HepG2 (cell line): ENCODE data around the gene CDKN3. TPM values are rescaled to one million over a fixed set of nuclear protein-coding genes. Genes with fewer than 3 reads are reported as not detected.

Experiments used
- ARHGAP35 ChIP-seq: sonication (generic); formaldehyde crosslinking; IDR thresholded peaks from 2 replicates; pipeline ENCODE4 v1.9.0; 2022; ENCODE audit warnings: mild to moderate bottlenecking, inconsistent platforms, moderate library complexity, missing genetic modification reagents, borderline replicate concordance
- ATF5 ChIP-seq: sonication (generic); formaldehyde crosslinking; IDR thresholded peaks from 2 replicates; pipeline ENCODE4 v1.4.0; 2020; ENCODE audit warnings: mild to moderate bottlenecking, low read depth, missing genetic modification reagents
- CREM ChIP-seq, 2 experiments: sonication (generic) in 1 of 2; formaldehyde crosslinking in 1 of 2; IDR thresholded peaks; 2 replicates each; pipeline versions ENCODE4 v1.4.0 to v1.6.1; 2016 to 2020; ENCODE audit warnings: antibody characterized with exemption in 1 of 2, mild to moderate bottlenecking in 1 of 2, missing genetic modification reagents in 1 of 2
- FOSL1 ChIP-seq: sonication (generic); formaldehyde crosslinking; IDR thresholded peaks from 2 replicates; pipeline ENCODE4 v1.9.0; 2021; ENCODE audit warnings: missing genetic modification reagents, borderline replicate concordance
- MLLT10 ChIP-seq: sonication (generic); formaldehyde crosslinking; IDR thresholded peaks from 2 replicates; pipeline ENCODE4 v1.4.0; 2020; ENCODE audit warnings: missing genetic modification reagents
- RBAK ChIP-seq: sonication (generic); formaldehyde crosslinking; IDR thresholded peaks from 2 replicates; pipeline ENCODE4 v1.5.1; 2020; ENCODE audit warnings: mild to moderate bottlenecking, missing genetic modification reagents
- RELA ChIP-seq: sonication (generic); formaldehyde crosslinking; IDR thresholded peaks from 2 replicates; pipeline ENCODE4 v1.4.0; 2020; ENCODE audit warnings: missing genetic modification reagents
- SRSF9 ChIP-seq: fragments of 200-400 bp; formaldehyde crosslinking; IDR thresholded peaks from 2 replicates; pipeline ENCODE4 v1.6.1; 2018; ENCODE audit warnings: borderline replicate concordance, mild to moderate bottlenecking, low read depth, low read length; ENCODE audit not compliant: insufficient read depth, poor library complexity, severe bottlenecking
- ZBTB21 ChIP-seq: sonication (generic); formaldehyde crosslinking; IDR thresholded peaks from 2 replicates; pipeline ENCODE4 v1.4.0; 2020; ENCODE audit warnings: missing genetic modification reagents
- ZNF205 ChIP-seq: IDR thresholded peaks from 2 replicates; pipeline ENCODE4 v1.6.1; 2018; ENCODE audit warnings: missing biosample characterization, missing genetic modification reagents
- ZNF292 ChIP-seq: sonication (generic); formaldehyde crosslinking; IDR thresholded peaks from 2 replicates; pipeline ENCODE4 v1.8.1; 2022; ENCODE audit warnings: mild to moderate bottlenecking, low read depth, missing genetic modification reagents, borderline replicate concordance
- ZNF30 ChIP-seq: sonication (generic); formaldehyde crosslinking; IDR thresholded peaks from 2 replicates; pipeline ENCODE4 v1.5.0; 2020; ENCODE audit warnings: mild to moderate bottlenecking, missing genetic modification reagents
- ZNF605 ChIP-seq: sonication (generic); formaldehyde crosslinking; IDR thresholded peaks from 2 replicates; pipeline ENCODE4 v1.8.0; 2022; ENCODE audit warnings: mild to moderate bottlenecking, missing genetic modification reagents
- ZNF75D ChIP-seq: sonication (generic); formaldehyde crosslinking; IDR thresholded peaks from 2 replicates; pipeline ENCODE4 v1.8.1; 2023; ENCODE audit warnings: missing genetic modification reagents, mild to moderate bottlenecking, borderline replicate concordance
- polyA plus RNA-seq, 8 experiments: library from polyadenylated mRNA; depleted of rRNA in 3 of 8; stranded (reverse) in 7 of 8; unstranded in 1 of 8; fragments of >200 nt; fragmentation: Illumina TruSeq in 4 of 8; extraction: Trizol in 4 of 8; gene quantifications; 2 replicates each; pipeline versions ENCODE4 v1.2.1 to v1.2.3, GENCODE V29; 2011 to 2016; ENCODE audit warnings: low read depth in 4 of 8, missing spikeins in 1 of 8, mixed read lengths in 1 of 8; ENCODE audit not compliant: insufficient read depth in 1 of 8
- total RNA-seq, 5 experiments: library from RNA; depleted of rRNA; stranded (reverse); fragments of >200 nt; fragmentation: Illumina TruSeq; extraction: Trizol; gene quantifications; 2 replicates each; pipeline ENCODE4 v1.2.3, GENCODE V29; 2016; ENCODE audit warnings: low read depth in 1 of 5
- TF ChIP-seq, protein P1 (sequence below): sonication (generic); formaldehyde crosslinking; IDR thresholded peaks from 2 replicates; pipeline ENCODE4 v1.4.0; 2020; ENCODE audit warnings: missing genetic modification reagents, mild to moderate bottlenecking, borderline replicate concordance
- TF ChIP-seq, protein P2 (sequence below): sonication (generic); formaldehyde crosslinking; IDR thresholded peaks from 2 replicates; pipeline ENCODE4 v1.4.0; 2020; ENCODE audit warnings: low read depth, mild to moderate bottlenecking, missing genetic modification reagents
- TF ChIP-seq, protein P3 (sequence below): IDR thresholded peaks from 2 replicates; pipeline ENCODE4 v1.6.1; 2016; ENCODE audit warnings: missing biosample characterization, missing genetic modification reagents, low read depth
- TF ChIP-seq, protein P4 (sequence below): IDR thresholded peaks from 2 replicates; pipeline ENCODE4 v1.6.1; 2016; ENCODE audit warnings: missing genetic modification reagents, missing compliant biosample characterization
- TF ChIP-seq, protein P5 (sequence below): IDR thresholded peaks from 2 replicates; pipeline ENCODE4 v1.6.1; 2018; ENCODE audit warnings: missing genetic modification reagents, mild to moderate bottlenecking, missing compliant biosample characterization

CDKN3 gene
- total and polyA plus RNA-seq, 2 of the 13 experiments (the other 11 are each of a cell fraction or from before 2014, with no cell fraction given): 63.0 to 88.9 TPM

GRCh38 chr14:54396493-54397335, at the start of gene CDKN3 (continued):
- TF ChIP-seq, protein P1, sequence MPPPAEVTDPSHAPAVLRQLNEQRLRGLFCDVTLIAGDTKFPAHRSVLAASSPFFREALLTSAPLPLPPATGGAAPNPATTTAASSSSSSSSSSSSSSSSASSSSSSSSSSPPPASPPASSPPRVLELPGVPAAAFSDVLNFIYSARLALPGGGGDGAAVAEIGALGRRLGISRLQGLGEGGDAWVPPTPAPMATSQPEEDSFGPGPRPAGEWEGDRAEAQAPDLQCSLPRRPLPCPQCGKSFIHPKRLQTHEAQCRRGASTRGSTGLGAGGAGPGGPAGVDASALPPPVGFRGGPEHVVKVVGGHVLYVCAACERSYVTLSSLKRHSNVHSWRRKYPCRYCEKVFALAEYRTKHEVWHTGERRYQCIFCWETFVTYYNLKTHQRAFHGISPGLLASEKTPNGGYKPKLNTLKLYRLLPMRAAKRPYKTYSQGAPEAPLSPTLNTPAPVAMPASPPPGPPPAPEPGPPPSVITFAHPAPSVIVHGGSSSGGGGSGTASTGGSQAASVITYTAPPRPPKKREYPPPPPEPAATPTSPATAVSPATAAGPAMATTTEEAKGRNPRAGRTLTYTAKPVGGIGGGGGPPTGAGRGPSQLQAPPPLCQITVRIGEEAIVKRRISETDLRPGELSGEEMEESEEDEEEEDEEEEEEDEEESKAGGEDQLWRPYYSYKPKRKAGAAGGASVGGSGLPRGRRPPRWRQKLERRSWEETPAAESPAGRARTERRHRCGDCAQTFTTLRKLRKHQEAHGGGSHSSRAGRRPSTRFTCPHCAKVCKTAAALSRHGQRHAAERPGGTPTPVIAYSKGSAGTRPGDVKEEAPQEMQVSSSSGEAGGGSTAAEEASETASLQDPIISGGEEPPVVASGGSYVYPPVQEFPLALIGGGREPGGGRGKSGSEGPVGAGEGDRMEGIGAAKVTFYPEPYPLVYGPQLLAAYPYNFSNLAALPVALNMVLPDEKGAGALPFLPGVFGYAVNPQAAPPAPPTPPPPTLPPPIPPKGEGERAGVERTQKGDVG: peak; percentile 18; the same call in 1 of the 2 replicates
- no peak; the same call in 1 of the 2 replicates for TF ChIP-seq ARHGAP35 (CRISPR knock-in tag)
- TF ChIP-seq, protein P2, sequence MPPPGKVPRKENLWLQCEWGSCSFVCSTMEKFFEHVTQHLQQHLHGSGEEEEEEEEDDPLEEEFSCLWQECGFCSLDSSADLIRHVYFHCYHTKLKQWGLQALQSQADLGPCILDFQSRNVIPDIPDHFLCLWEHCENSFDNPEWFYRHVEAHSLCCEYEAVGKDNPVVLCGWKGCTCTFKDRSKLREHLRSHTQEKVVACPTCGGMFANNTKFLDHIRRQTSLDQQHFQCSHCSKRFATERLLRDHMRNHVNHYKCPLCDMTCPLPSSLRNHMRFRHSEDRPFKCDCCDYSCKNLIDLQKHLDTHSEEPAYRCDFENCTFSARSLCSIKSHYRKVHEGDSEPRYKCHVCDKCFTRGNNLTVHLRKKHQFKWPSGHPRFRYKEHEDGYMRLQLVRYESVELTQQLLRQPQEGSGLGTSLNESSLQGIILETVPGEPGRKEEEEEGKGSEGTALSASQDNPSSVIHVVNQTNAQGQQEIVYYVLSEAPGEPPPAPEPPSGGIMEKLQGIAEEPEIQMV (CRISPR knock-in tag): peak; percentile 61; the same call in 1 of the 2 replicates
- TF ChIP-seq ZNF605 (CRISPR knock-in tag): peak; percentile 88; the same call in 1 of the 2 replicates
- TF ChIP-seq CREM (IDR thresholded peaks at IDR 0.05): peak; percentile 74
- TF ChIP-seq CREM (CRISPR knock-in tag; IDR thresholded peaks at IDR 0.05): no peak
- TF ChIP-seq ZBTB21: no peak
- TF ChIP-seq MLLT10 (CRISPR knock-in tag): no peak
- TF ChIP-seq ZNF75D (CRISPR knock-in tag): no peak
- no peak for TF ChIP-seq ZNF205
- TF ChIP-seq FOSL1: no peak
- peak; percentile 77 for TF ChIP-seq ZNF292
- no peak for TF ChIP-seq RBAK (CRISPR knock-in tag)
- TF ChIP-seq, protein P3, sequence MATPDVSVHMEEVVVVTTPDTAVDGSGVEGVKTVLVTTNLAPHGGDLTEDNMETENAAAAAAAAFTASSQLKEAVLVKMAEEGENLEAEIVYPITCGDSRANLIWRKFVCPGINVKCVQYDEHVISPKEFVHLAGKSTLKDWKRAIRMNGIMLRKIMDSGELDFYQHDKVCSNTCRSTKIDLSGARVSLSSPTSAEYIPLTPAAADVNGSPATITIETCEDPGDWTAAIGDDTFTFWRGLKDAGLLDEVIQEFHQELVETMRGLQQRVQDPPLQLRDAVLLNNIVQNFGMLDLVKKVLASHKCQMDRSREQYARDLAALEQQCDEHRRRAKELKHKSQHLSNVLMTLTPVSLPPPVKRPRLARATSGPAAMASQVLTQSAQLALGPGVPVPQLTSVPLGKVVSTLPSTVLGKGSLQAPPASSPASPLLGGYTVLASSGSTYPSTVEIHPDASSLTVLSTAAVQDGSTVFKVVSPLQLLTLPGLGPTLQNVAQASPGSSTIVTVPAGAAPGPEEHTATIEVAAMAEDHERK (CRISPR knock-in tag): no peak
- TF ChIP-seq RELA: no peak; the same call in 1 of the 2 replicates
- TF ChIP-seq, protein P4, sequence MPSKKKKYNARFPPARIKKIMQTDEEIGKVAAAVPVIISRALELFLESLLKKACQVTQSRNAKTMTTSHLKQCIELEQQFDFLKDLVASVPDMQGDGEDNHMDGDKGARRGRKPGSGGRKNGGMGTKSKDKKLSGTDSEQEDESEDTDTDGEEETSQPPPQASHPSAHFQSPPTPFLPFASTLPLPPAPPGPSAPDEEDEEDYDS: peak; percentile 86
- no peak for TF ChIP-seq ZNF30 (CRISPR knock-in tag)
- no peak for TF ChIP-seq ATF5 (CRISPR knock-in tag)
- TF ChIP-seq, protein P5, sequence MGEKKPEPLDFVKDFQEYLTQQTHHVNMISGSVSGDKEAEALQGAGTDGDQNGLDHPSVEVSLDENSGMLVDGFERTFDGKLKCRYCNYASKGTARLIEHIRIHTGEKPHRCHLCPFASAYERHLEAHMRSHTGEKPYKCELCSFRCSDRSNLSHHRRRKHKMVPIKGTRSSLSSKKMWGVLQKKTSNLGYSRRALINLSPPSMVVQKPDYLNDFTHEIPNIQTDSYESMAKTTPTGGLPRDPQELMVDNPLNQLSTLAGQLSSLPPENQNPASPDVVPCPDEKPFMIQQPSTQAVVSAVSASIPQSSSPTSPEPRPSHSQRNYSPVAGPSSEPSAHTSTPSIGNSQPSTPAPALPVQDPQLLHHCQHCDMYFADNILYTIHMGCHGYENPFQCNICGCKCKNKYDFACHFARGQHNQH (CRISPR knock-in tag): 0 out of 2 replicates have a peak, but pooled peaks have one; percentile 49
- TF ChIP-seq SRSF9: no peak
